Activated gamma-delta T cell (primary cell): ENCODE data around the gene FXR2.
A peak's percentile ranks its signal among the peaks of the same experiment; 100 is the strongest.

Experiments
- DNase-seq: peaks from one replicate; lab custom pipeline; 2025; lab: John Stamatoyannopoulos, UW

FXR2 gene

GRCh38 chr17:7573324-7574080, 41.2 kb downstream of the FXR2 start:
- DNase-seq, result peak; percentile 93

DNA sequence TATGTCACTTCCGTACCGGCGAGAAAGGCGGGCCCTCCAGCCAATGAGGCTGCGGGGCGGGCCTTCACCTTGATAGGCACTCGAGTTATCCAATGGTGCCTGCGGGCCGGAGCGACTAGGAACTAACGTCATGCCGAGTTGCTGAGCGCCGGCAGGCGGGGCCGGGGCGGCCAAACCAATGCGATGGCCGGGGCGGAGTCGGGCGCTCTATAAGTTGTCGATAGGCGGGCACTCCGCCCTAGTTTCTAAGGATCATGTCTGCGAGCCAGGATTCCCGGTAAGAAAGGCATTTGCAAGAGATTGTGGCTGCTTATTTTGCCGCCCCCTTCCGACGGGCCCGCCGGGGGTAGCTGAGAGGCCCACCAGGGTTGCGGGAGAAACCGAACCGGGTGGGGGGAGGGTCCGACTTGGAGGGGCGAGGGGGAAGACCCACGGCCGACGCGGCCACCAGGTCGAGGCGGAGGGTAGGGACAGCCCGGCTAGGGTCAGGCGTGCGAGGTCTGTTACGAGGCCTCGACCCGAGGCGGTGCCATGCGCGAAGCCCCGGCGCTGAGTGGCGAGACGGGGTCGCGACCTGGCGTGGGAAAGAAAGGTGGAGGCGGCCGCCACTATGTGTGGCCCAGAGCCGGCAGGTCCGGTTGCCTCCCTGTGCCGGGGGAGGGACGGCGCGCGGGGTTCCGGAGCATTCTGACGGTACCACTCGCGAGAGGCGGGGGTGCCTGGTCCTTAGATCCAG, 41.9 kb downstream of the FXR2 start:
- peak; percentile 96 for DNase-seq

GRCh38 chr17:7572338-7572587, 42.4 kb downstream of the FXR2 start:
- DNase-seq, result no peak

- no peak for DNase-seq
These were observed 44.3 kb downstream of the FXR2 start for GRCh38 chr17:7570351-7570750.

DNA sequence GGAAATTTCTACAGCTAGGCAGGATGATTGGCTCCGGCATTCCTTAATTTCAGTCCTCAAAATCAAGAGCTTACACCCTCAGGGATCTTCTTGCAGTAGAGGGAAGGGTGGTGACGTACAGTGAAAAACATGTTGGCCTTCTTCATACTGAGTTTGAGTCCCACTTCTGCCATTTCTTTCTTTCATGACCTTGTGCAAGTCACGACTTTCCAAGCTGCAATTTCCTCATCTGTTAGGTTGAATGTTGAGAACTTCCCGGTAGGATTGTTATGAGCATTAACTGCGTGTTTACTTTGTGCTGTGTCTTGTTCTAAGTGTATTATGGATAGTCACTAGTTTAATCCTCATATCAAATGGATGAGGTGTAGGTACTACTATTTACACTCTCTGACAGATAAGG, 45.1 kb downstream of the FXR2 start:
- no peak for DNase-seq

DNA sequence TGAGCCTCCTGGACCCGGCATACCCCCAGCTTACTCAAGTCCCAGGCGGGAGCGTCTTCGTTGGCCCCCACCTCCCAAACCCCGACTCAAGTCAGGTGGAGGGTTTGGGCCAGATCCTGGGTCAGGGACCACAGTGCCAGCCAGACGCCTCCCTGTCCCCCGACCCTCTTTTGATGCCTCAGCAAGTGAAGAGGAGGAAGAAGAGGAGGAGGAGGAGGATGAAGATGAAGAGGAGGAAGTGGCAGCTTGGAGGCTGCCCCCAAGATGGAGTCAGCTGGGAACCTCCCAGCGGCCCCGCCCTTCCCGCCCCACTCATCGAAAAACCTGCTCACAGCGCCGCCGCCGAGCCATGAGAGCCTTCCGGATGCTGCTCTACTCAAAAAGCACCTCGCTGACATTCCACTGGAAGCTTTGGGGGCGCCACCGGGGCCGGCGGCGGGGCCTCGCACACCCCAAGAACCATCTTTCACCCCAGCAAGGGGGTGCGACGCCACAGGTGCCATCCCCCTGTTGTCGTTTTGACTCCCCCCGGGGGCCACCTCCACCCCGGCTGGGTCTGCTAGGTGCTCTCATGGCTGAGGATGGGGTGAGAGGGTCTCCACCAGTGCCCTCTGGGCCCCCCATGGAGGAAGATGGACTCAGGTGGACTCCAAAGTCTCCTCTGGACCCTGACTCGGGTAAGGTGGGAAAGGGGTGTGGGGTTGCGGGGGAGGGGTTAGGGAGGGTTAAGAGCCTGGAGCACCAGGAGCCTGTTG, 51.4 kb downstream of the FXR2 start:
- DNase-seq, result no peak

- no peak for DNase-seq
These were observed 52.5 kb downstream of the FXR2 start for GRCh38 chr17:7562208-7562605.

- DNase-seq, result peak; percentile 93
These were observed 53.0 kb downstream of the FXR2 start, which contains the start of gene SENP3 for GRCh38 chr17:7561589-7562207. Gene SENP3 (plus strand): TSS chr17:7561919. CDS start chr17:7563077, 1,158 bp downstream.

- DNase-seq, result peak; percentile 55
These were observed 53.6 kb downstream of the FXR2 start for GRCh38 chr17:7561028-7561575.

GRCh38 chr17:7560172-7561027, 54.3 kb downstream of the FXR2 start:
- DNase-seq, result no peak

DNA sequence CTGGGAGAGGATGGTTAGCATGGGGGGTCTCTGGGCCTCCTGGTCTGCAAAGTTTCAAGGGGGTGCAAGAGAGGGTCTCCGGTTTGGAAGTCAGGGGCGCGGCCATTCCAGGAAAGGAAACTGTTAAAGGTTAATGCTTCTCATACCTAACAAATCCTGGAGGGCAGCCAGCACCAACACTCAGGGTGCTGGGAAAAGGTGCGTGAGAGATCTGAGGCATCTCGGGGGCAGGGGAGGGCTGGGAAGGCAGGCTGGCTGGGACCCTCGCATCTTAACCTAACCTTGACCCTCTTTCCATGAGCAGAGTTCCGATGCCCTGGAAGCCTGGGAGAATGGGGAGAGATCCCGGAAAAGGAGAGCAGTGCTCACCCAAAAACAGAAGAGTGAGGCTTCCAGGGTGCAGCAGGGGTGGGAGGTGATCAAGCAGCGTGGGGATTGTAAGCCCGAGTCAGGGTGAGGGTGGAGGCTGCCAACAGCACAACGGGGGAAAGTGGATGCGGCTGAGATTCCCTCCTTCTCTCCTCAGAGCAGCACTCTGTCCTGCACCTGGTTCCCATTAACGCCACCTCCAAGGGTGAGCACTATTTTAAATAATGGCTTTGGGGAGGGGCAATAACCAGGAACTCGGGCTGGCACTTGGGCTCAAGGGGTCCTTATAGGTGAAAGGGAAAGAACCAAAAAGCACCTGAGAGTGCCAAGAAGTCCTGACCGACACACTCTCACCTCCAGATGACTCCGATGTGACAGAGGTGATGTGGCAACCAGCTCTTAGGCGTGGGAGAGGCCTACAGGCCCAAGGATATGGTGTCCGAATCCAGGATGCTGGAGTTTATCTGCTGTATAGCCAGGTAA, 55.2 kb downstream of the FXR2 start:
- DNase-seq, result no peak

GRCh38 chr17:7558544-7559319, 56.0 kb downstream of the FXR2 start, which contains the start of gene TNFSF13:
Gene TNFSF13 (plus strand): TSS chr17:7558750. CDS start chr17:7559040, 290 bp downstream.
- no peak for DNase-seq

DNA sequence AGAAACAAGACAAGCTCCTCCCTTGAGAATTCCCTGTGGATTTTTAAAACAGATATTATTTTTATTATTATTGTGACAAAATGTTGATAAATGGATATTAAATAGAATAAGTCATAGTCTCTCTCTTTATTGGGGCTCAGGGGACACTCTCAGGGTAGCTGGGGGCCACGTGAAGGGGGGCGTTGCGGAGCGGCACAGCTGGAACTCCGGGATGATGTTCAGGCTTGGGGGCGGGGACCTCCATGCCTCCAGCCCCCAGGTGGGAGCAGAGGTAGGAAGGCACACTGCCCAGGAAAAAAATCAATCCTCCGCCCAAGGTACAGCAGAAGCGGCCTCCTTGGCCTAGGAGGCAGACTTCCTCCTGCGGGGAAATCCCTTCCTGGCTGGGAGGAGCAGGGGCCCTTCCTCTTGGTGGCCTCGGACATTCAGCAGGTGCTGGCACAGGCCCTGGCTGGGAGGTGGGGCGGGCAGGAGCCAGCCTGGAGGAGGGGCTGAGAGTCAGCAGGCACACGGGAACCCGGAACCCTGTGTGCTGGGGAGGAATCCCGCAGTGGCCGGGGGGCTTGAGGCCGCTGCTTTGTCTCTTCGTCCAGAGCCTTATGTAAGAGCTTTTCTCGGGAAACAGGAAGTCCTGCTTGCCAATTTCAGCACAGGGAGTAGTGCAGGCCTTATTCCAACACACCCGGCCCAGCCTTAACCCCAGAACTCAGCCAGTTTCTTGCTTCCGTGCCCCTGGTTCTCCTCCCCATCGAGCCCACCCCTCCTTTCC, 56.7 kb downstream of the FXR2 start:
- DNase-seq, result no peak

DNA sequence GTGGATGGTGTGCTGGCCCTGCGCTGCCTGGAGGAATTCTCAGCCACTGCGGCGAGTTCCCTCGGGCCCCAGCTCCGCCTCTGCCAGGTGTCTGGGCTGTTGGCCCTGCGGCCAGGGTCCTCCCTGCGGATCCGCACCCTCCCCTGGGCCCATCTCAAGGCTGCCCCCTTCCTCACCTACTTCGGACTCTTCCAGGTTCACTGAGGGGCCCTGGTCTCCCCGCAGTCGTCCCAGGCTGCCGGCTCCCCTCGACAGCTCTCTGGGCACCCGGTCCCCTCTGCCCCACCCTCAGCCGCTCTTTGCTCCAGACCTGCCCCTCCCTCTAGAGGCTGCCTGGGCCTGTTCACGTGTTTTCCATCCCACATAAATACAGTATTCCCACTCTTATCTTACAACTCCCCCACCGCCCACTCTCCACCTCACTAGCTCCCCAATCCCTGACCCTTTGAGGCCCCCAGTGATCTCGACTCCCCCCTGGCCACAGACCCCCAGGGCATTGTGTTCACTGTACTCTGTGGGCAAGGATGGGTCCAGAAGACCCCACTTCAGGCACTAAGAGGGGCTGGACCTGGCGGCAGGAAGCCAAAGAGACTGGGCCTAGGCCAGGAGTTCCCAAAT, 57.4 kb downstream of the FXR2 start:
- DNase-seq, result no peak

DNA sequence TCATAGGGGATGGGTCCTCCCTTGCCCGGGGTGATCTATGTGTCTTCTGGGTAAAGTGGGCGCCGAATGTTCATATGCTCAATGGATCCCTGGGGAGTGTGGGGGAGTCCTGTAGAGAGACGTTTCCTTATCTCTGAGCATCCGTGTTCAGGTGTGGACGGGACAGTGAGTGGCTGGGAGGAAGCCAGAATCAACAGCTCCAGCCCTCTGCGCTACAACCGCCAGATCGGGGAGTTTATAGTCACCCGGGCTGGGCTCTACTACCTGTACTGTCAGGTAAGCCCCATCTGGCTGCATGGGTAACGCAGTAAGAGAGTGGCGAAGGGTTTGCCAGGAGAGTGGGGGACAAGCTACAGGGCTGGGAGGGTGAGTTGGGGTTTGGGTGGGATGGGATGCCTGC, 58.1 kb downstream of the FXR2 start:
- DNase-seq, result no peak

- no peak for DNase-seq
These were observed 59.3 kb downstream of the FXR2 start for GRCh38 chr17:7555320-7555948.

DNA sequence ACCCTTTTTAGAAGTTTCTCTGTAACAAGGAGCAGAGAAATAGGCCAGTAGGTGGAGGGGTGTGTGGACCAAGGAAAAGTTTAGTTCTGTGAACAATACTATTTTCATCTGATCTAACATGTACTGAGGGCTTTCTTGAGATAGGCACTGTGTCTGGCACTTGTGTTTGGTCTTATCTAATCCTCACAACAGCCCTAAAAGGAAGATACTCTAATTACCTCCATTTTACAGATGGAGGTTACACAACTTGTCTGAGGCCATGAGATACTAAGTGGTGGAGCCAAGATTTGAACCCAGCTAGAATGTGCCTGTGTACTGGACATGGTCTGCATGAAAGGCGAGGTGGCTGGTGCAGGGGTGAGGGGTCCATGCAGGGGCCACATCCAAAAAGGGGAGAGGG, 61.3 kb downstream of the FXR2 start:
- DNase-seq, result no peak

DNA sequence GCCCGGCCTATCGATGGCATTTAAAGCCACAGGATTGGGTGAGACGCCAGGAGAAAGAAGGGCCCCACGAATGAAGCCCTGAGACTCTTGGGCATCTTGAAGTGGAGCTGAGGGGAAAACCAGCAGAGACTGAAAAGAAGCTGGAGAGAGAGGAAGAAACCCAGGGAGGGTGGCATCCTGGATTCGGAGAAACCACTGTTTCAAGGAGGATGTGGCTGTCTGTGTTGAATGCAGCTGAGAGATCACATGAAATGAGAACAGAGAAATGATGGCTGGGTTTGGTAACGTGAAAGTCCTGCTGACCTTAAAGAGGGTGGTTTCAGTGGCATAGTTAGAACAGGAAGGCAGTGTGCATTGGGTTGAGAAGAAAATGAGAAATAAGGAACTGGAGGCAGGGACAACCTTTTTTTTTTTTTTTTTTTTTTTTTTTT, 62.1 kb downstream of the FXR2 start:
- no peak for DNase-seq
